Upper lobe of right lung (tissue), 1 donor: ENCODE results near the gene NDUFAB1. TPM values are rescaled to one million over a fixed set of nuclear protein-coding genes. Genes with fewer than 3 reads are reported as not detected.

Source experiments
- ATAC-seq: fragments of 200-7000 bp; cut with Tn5 transposase; one replicate; pipeline ENCODE4 v1.9.1; 2020; ENCODE audit warnings: mild to moderate bottlenecking, moderate library complexity
- DNase-seq: peaks from one replicate; pipeline ENCODE4 v3.0.0-alpha.2; 2020
- H3K27ac ChIP-seq: fragments of 200-600 bp; one replicate; pipeline ENCODE4 v1.8.0; 2022
- H3K27me3 ChIP-seq: fragments of 200-600 bp; one replicate; pipeline ENCODE4 v1.8.0; 2022; ENCODE audit warnings: mild to moderate bottlenecking
- H3K36me3 ChIP-seq: fragments of 200-600 bp; one replicate; pipeline ENCODE4 v1.8.0; 2022
- H3K4me1 ChIP-seq: fragments of 200-600 bp; one replicate; pipeline ENCODE4 v1.8.0; 2022
- H3K4me3 ChIP-seq: fragments of 200-600 bp; one replicate; pipeline ENCODE4 v1.8.0; 2022; ENCODE audit warnings: mild to moderate bottlenecking
- H3K9me3 ChIP-seq: fragments of 200-600 bp; one replicate; pipeline ENCODE4 v1.8.0; 2022
- intact Hi-C: fragments of 100-400 bp; cut with DNase I; formaldehyde crosslinking; loops from one replicate; pipeline ENCODE4 v1.11.0; 2022
- total RNA-seq: library from RNA; stranded (reverse); fragmentation: NEBNext Ultra II Directional; extraction: Animal tissue kit (Norgen Biotek cat#: 25700); gene quantifications from one replicate; pipeline ENCODE4 v1.2.1, GENCODE V29; 2021
- TF ChIP-seq, protein P1 (sequence below): fragments of 200-600 bp; IDR thresholded peaks from one replicate; pipeline ENCODE4 v1.8.0; 2022; ENCODE audit warnings: antibody characterized with exemption
- donor health status: DM: no; HTN: yes; CAD: no; lungs with severe emphysema.

Gene NDUFAB1
- total RNA-seq, 1 donor from 2014 or later, result 49.2 TPM

DNA sequence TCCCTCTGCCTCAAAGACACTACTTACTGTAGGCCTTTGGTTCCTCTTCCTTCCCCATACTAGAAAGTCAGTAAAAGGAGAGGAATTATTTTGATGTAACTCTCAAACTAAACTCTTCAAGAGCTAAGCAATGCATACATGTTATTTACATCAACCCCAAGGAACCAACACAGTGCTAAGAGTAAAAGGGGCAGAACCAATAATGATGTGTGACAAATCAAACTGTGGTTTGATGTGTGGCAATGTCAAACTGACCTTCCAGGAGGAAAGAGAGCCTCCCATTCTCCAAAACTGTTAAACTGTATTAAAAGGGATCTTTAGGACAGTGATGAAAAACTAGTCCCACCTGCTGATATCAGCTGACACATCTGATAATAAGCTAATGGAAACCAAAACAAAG is 15.7 kb downstream of the NDUFAB1 start:
- no peak for DNase-seq
- no peaks in the 10 kb centered on the region for H3K27me3 ChIP-seq
- intact Hi-C loops, result no loop called here
- H3K27ac ChIP-seq, result no peak overlapping the region
- H3K4me1 ChIP-seq, result peaks cover 4% of the 10 kb centered on the region
- no peaks in the 10 kb centered on the region for H3K9me3 ChIP-seq
- no peak overlapping the region for H3K4me3 ChIP-seq
- TF ChIP-seq, protein P1, sequence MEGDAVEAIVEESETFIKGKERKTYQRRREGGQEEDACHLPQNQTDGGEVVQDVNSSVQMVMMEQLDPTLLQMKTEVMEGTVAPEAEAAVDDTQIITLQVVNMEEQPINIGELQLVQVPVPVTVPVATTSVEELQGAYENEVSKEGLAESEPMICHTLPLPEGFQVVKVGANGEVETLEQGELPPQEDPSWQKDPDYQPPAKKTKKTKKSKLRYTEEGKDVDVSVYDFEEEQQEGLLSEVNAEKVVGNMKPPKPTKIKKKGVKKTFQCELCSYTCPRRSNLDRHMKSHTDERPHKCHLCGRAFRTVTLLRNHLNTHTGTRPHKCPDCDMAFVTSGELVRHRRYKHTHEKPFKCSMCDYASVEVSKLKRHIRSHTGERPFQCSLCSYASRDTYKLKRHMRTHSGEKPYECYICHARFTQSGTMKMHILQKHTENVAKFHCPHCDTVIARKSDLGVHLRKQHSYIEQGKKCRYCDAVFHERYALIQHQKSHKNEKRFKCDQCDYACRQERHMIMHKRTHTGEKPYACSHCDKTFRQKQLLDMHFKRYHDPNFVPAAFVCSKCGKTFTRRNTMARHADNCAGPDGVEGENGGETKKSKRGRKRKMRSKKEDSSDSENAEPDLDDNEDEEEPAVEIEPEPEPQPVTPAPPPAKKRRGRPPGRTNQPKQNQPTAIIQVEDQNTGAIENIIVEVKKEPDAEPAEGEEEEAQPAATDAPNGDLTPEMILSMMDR, result no peak
- H3K36me3 ChIP-seq, result peaks cover 72% of the 10 kb centered on the region
- ATAC-seq, result no peak

DNA sequence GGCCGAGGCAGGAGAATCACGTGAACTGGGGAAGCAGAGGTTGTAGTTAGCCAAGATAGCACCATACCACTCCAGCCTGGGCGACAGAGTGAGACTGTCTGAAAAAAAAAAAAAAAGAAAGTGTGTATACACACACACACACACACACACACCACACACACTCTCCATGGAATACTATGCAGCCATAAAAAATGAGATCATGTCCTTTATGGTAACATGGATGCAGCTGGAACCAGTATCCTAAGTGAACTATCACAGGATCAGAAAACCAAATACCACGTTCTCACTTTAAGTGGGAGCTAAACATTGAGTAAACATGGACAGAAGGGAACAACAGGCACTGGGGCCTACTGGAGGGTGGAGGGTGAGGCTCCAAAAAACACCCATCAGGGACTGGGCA is 16.7 kb downstream of the NDUFAB1 start:
- TF ChIP-seq, protein P1, result no peak
- Histone ChIP-seq H3K4me1 (peaks cover 4% of the 10 kb centered on the region), H3K9me3 (no peaks in the 10 kb centered on the region), H3K4me3 (no peak overlapping the region), H3K36me3 (peaks cover 72% of the 10 kb centered on the region), H3K27me3 (no peaks in the 10 kb centered on the region), H3K27ac (no peak overlapping the region)
- DNase-seq, result no peak
- intact Hi-C loops, result no loop called here
- no peak for ATAC-seq

DNA sequence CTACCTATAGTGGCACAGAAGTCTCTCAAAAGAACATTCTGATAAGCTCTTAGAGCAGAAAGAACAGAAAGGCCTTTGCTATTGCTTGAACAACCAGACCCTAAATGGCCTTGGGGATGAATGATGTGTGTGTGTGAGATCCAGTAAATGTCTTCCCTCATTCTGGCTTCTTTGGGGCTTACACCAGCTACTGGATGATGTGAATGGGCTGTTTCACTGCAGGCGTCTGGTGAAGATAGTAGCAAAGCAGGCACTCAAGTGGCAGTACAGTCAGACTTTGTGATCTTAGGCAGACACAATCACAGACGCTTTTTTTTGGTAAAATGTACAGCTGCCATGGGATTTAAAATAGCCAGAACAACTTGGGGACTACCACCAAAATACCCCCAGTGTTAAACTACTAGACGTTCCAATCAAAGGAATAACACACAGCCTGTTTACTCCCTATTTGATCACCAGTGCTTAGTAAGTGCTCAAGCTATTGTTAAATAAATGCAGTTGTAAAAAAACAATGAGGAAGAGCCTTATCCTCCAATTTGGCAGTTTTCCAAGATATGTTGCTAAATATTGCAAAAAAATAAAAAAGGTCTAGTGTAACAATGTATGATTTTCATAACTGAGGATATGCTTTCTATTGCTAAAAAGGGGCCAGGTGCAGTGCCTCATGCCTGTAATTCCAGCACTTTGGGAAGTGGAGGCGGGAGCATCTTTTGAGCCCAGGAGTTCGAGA is 17.9 kb downstream of the NDUFAB1 start:
- ATAC-seq, result no peak
- Histone ChIP-seq H3K36me3 (peaks cover 80% of the 10 kb centered on the region), H3K4me1 (peaks cover 4% of the 10 kb centered on the region), H3K27me3 (no peaks in the 10 kb centered on the region), H3K4me3 (no peak overlapping the region), H3K9me3 (no peaks in the 10 kb centered on the region), H3K27ac (no peak overlapping the region)
- TF ChIP-seq, protein P1, result no peak
- DNase-seq, result no peak
- intact Hi-C loops, result no loop called here

DNA sequence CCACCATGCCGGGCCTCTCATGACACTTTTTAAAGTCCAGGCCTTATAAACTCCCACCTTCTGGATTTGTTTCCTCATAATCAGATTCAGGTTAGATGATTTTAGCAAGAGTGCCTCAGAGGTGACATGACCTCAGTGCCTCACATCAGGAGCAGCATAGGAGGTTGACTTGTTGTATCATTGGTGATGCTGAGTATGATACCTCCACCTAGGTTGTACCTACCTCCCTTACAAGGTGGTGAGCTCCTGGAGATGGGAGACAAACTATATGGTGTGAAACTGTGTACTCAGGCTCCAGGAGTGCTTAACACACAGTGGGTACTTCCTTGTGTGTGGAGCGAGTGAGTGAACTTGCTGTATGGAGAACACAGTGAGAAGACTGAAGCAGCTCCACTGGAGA is 18.6 kb downstream of the NDUFAB1 start:
- no peak for ATAC-seq
- Histone ChIP-seq H3K9me3 (no peaks in the 10 kb centered on the region), H3K4me1 (peaks cover 4% of the 10 kb centered on the region), H3K27ac (no peak overlapping the region), H3K36me3 (peaks cover 86% of the 10 kb centered on the region), H3K27me3 (no peaks in the 10 kb centered on the region), H3K4me3 (no peak overlapping the region)
- no peak for DNase-seq
- TF ChIP-seq, protein P1, result no peak
- intact Hi-C loops, result no loop called here

DNA sequence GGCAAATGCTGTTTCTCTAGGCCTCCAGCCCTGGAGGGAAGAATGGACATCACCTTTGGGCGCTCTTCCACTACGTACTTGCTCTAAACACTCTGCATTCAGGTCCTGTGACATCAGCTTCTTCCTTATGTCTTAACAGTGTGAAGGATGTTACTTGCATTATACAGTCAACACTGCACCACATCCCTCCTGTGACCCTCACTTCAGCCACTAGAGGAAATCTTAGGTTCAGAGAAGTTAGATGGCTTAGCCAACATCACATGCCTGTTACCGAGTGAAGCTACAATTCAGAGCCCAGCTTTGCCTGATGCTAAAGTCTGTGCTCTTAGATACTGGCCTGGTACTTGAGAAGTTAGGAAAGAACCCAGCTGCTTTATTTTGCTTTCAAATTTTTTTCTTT is 20.3 kb downstream of the NDUFAB1 start:
- Histone ChIP-seq H3K4me3 (no peak overlapping the region), H3K27me3 (no peaks in the 10 kb centered on the region), H3K9me3 (no peaks in the 10 kb centered on the region), H3K27ac (no peak overlapping the region), H3K4me1 (peaks cover 4% of the 10 kb centered on the region), H3K36me3 (peaks cover 86% of the 10 kb centered on the region)
- intact Hi-C loops, result no loop called here
- ATAC-seq (no peak), DNase-seq (no peak)
- TF ChIP-seq, protein P1, result no peak
